HL-60 (cell line): Measurements from ENCODE around the gene ZNF10.
A peak's percentile ranks its signal among the peaks of the same experiment; 100 is the strongest.

ENCODE experiments used
- DNase-seq, 2 experiments: peaks; one replicate each; pipeline ENCODE4 v3.0.0-alpha.2; 2010 to 2020; ENCODE audit warnings: low read depth in 1 of 2, low spot score in 1 of 2
- H3K27ac ChIP-seq: fragments of 250-450 bp; sonication (Bioruptor Pico); replicated peaks from 2 replicates; pipeline ENCODE4 v1.5.1; 2020; ENCODE audit warnings: mild to moderate bottlenecking, moderate library complexity
- H3K27me3 ChIP-seq: fragments of 250-450 bp; sonication (Bioruptor Pico); 2 replicates; pipeline ENCODE4 v1.5.1; 2021; ENCODE audit warnings: mild to moderate bottlenecking, moderate library complexity; ENCODE audit not compliant: insufficient read depth, poor library complexity, severe bottlenecking
- H3K4me3 ChIP-seq: replicated peaks from 2 replicates; pipeline ENCODE4 v1.5.1; 2011; ENCODE audit warnings: mild to moderate bottlenecking, control low read depth, low read length; ENCODE audit not compliant: insufficient read depth
- GABPA ChIP-seq: IDR thresholded peaks from 2 replicates; pipeline ENCODE4 v1.6.1; 2012; ENCODE audit warnings: low read depth
- POLR2AphosphoS5 ChIP-seq: IDR thresholded peaks from 2 replicates; pipeline ENCODE4 v1.6.1; 2012; ENCODE audit warnings: low read depth
- REST ChIP-seq: IDR thresholded peaks from 2 replicates; pipeline ENCODE4 v1.6.1; 2012; ENCODE audit warnings: low read depth; ENCODE audit not compliant: insufficient replicate concordance
- SPI1 ChIP-seq: IDR thresholded peaks from 2 replicates; pipeline ENCODE4 v1.6.1; 2012; ENCODE audit warnings: low read depth, mild to moderate bottlenecking, borderline replicate concordance
- TF ChIP-seq, protein P1 (sequence below): IDR thresholded peaks from one replicate; pipeline ENCODE4 v1.5.1; 2011; ENCODE audit warnings: low read length, control low read depth, inconsistent platforms; ENCODE audit not compliant: insufficient read depth

The ZNF10 gene

DNA sequence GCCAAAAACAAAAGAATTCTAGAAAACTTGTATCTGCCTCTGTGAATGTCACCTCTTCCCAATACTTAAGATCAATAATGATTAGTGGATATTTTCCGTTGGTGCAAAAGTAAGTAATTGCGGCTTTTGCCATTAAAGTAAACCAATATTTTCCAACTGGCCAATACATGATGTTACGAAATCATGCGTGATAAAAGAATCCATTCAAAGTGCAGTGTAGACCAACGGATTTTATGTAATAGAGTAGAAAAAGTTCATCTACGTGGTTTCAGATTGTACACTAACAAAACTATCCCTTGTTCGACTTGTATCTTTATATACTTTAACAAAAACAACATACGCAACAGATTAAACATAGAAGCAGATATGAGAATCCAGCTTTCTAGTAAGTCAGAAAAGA is 50.2 kb downstream of the ZNF10 start:
- peak overlapping the region; percentile 84 for H3K27ac ChIP-seq
- TF ChIP-seq, protein P1, sequence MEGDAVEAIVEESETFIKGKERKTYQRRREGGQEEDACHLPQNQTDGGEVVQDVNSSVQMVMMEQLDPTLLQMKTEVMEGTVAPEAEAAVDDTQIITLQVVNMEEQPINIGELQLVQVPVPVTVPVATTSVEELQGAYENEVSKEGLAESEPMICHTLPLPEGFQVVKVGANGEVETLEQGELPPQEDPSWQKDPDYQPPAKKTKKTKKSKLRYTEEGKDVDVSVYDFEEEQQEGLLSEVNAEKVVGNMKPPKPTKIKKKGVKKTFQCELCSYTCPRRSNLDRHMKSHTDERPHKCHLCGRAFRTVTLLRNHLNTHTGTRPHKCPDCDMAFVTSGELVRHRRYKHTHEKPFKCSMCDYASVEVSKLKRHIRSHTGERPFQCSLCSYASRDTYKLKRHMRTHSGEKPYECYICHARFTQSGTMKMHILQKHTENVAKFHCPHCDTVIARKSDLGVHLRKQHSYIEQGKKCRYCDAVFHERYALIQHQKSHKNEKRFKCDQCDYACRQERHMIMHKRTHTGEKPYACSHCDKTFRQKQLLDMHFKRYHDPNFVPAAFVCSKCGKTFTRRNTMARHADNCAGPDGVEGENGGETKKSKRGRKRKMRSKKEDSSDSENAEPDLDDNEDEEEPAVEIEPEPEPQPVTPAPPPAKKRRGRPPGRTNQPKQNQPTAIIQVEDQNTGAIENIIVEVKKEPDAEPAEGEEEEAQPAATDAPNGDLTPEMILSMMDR: no peak
- TF ChIP-seq REST: no peak
- no peak for DNase-seq
- H3K4me3 ChIP-seq: no peak overlapping the region
- H3K27me3 ChIP-seq: no peaks in the 10 kb centered on the region

- peak within 1 kb of the TSS; percentile 84 for H3K27ac ChIP-seq
- H3K4me3 ChIP-seq: peak within 1 kb of the TSS; percentile 81
- peak; percentile 85 for TF ChIP-seq POLR2AphosphoS5
- TF ChIP-seq GABPA: peak; percentile 79
- peak; percentile 32 for TF ChIP-seq REST
- no peak for TF ChIP-seq SPI1
- TF ChIP-seq, protein P1: peak; percentile 94
- peak; percentile 96 to 97 for DNase-seq
- no peaks in the 10 kb centered on the region for H3K27me3 ChIP-seq
These were observed 51.0 kb downstream of the ZNF10 start, which contains the start of gene ZNF268 for GRCh38 chr12:133181238-133181959. Gene ZNF268 (plus strand): TSS chr12:133181495. CDS start chr12:133181998, 503 bp downstream.

GRCh38 chr12:133190176-133190575 is 59.7 kb downstream of the ZNF10 start:
- no peaks in the 10 kb centered on the region for H3K27me3 ChIP-seq
- TF ChIP-seq, protein P1: no peak
- TF ChIP-seq GABPA: no peak
- no peak for TF ChIP-seq POLR2AphosphoS5
- TF ChIP-seq REST: no peak
- no peak for TF ChIP-seq SPI1
- DNase-seq: no peak
- no peak overlapping the region for H3K27ac ChIP-seq
- H3K4me3 ChIP-seq: no peak overlapping the region
